ENCODE data around the gene RGS2. TPM values are rescaled to one million over a fixed set of nuclear protein-coding genes. Genes with fewer than 3 reads are reported as not detected.

The RGS2 gene
- total RNA-seq, 2 donors from 2014 or later: 14.1 to 14.2 TPM

DNA sequence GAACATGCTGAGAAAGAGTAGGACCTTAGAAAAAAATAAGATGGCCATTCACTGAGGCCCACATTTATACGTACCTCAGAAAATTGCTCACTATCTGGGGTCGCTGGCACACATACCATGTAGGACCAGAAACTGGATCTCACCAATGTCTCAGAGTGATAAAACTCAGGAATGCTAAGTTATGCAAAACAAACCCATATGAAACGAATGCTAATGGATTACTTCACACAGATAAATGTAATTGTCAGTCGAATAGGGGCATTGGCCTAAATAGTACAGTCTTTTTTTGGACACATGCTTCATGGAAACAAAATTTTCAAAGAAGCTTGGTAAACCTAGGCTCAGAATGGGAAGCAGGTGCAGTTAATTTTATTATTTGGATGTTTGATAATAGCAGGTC, 32.6 kb upstream of the RGS2 start:
- no peaks in the 10 kb centered on the region for H3K27me3 ChIP-seq (ENCODE audit: control insufficient read depth, insufficient read depth, low read length, poor library complexity, severe bottlenecking)
- Mint-ChIP-seq H3K4me1 (no peaks in the 10 kb centered on the region), H3K27me3 (ENCODE audit: insufficient read depth) (no peaks in the 10 kb centered on the region), H3K36me3 (ENCODE audit: low read depth) (no peaks in the 10 kb centered on the region), H3K9me3 (peaks cover 10% of the 10 kb centered on the region), H3K27ac (no peak overlapping the region), H3K4me3 (no peak overlapping the region)
- H3K36me3 ChIP-seq (ENCODE audit: control insufficient read depth, insufficient read depth, low read length): no peaks in the 10 kb centered on the region
- no peaks in the 10 kb centered on the region for H3K4me1 ChIP-seq (ENCODE audit: control insufficient read depth, insufficient read depth, low read length)
- TF ChIP-seq, protein P1, sequence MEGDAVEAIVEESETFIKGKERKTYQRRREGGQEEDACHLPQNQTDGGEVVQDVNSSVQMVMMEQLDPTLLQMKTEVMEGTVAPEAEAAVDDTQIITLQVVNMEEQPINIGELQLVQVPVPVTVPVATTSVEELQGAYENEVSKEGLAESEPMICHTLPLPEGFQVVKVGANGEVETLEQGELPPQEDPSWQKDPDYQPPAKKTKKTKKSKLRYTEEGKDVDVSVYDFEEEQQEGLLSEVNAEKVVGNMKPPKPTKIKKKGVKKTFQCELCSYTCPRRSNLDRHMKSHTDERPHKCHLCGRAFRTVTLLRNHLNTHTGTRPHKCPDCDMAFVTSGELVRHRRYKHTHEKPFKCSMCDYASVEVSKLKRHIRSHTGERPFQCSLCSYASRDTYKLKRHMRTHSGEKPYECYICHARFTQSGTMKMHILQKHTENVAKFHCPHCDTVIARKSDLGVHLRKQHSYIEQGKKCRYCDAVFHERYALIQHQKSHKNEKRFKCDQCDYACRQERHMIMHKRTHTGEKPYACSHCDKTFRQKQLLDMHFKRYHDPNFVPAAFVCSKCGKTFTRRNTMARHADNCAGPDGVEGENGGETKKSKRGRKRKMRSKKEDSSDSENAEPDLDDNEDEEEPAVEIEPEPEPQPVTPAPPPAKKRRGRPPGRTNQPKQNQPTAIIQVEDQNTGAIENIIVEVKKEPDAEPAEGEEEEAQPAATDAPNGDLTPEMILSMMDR (conservative IDR thresholded peaks at IDR 0.05): no peak
- no peak overlapping the region for H3K4me3 ChIP-seq (ENCODE audit: low read length)
- H3K27ac ChIP-seq (ENCODE audit: low read depth, low read length): no peak overlapping the region
- H3K9ac ChIP-seq (ENCODE audit: extremely low read depth, low read length, poor library complexity, severe bottlenecking): no peak overlapping the region
- no peak for DNase-seq
- H3K9me3 ChIP-seq (ENCODE audit: control insufficient read depth, low read length): peaks cover 6% of the 10 kb centered on the region
- 88 to 100% methylated on average over 4 of the region's 4 CpGs for whole genome bisulfite sequencing, 2 experiments (ENCODE audit: insufficient coverage in 1 of 2, insufficient read length in 1 of 2)

DNA sequence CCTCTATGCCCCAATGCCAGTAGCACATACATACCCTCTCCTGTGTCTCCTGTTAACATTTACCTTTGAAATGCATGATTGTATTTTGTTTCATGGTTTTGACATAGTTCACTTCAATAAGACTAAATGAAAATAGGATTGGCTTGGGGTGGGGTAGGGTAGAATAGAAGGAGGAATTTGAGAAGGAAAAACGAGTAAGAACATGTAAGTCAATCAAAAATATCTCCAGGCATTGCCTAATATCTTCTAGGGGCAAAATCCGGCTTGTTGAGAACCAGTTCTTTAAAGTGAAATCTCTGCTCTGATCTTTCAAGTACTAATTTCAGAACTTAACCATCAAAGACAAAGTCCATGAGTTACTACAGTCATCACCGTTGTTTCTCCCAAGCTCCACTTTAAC, 31.8 kb upstream of the RGS2 start:
- peaks cover 10% of the 10 kb centered on the region for H3K9me3 Mint-ChIP-seq
- TF ChIP-seq, protein P1 (conservative IDR thresholded peaks at IDR 0.05): no peak
- Histone ChIP-seq H3K4me3 (ENCODE audit: low read length) (no peak overlapping the region), H3K27ac (ENCODE audit: low read depth, low read length) (no peak overlapping the region), H3K4me1 (ENCODE audit: control insufficient read depth, insufficient read depth, low read length) (no peaks in the 10 kb centered on the region), H3K27me3 (ENCODE audit: control insufficient read depth, insufficient read depth, low read length, poor library complexity, severe bottlenecking) (no peaks in the 10 kb centered on the region), H3K9me3 (ENCODE audit: control insufficient read depth, low read length) (peaks cover 7% of the 10 kb centered on the region), H3K9ac (ENCODE audit: extremely low read depth, low read length, poor library complexity, severe bottlenecking) (no peak overlapping the region), H3K36me3 (ENCODE audit: control insufficient read depth, insufficient read depth, low read length) (no peaks in the 10 kb centered on the region)
- no peak overlapping the region for H3K27ac Mint-ChIP-seq
- no peaks in the 10 kb centered on the region for H3K27me3 Mint-ChIP-seq (ENCODE audit: insufficient read depth)
- H3K36me3 Mint-ChIP-seq (ENCODE audit: low read depth): no peaks in the 10 kb centered on the region
- 89 to 91% methylated on average over 2 to 3 of the region's 3 CpGs for WGBS, 2 experiments (ENCODE audit: insufficient coverage in 1 of 2, insufficient read length in 1 of 2)
- H3K4me3 Mint-ChIP-seq: no peak overlapping the region
- no peak for DNase-seq
- H3K4me1 Mint-ChIP-seq: no peaks in the 10 kb centered on the region

DNA sequence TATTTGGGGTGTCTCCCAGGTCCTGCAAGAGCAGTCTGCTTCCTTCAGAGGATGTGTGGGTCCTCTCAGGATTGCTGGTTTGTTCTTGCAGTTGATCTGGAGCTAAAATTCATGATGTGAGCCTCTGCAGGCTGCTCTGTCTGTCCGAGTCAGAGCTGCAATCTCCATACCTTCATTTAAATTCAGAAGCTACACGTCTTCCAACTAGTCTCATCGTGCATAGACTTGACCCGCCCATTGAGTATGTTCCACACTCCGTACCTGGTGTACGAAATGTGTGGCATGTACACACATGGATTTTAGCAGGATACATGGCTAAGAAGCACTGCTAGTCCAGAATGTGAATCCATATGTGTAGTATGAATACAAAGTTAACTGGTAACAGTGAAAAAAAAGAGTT, 25.0 kb upstream of the RGS2 start:
- H3K4me1 Mint-ChIP-seq: peaks cover 4% of the 10 kb centered on the region
- H3K4me3 ChIP-seq (ENCODE audit: low read length): no peak overlapping the region

More for the DNA sequence above, 25.0 kb upstream of the RGS2 start:
- WGBS, 2 experiments (ENCODE audit: insufficient coverage in 1 of 2, insufficient read length in 1 of 2): 95 to 96% methylated on average over 6 of the region's 6 CpGs
- no peak overlapping the region for H3K27ac Mint-ChIP-seq
- Histone ChIP-seq H3K9me3 (ENCODE audit: control insufficient read depth, low read length) (peaks cover 13% of the 10 kb centered on the region), H3K36me3 (ENCODE audit: control insufficient read depth, insufficient read depth, low read length) (no peaks in the 10 kb centered on the region), H3K27ac (ENCODE audit: low read depth, low read length) (no peak overlapping the region), H3K4me1 (ENCODE audit: control insufficient read depth, insufficient read depth, low read length) (no peaks in the 10 kb centered on the region), H3K27me3 (ENCODE audit: control insufficient read depth, insufficient read depth, low read length, poor library complexity, severe bottlenecking) (no peaks in the 10 kb centered on the region), H3K9ac (ENCODE audit: extremely low read depth, low read length, poor library complexity, severe bottlenecking) (no peak overlapping the region)
- no peak overlapping the region for H3K4me3 Mint-ChIP-seq
- H3K27me3 Mint-ChIP-seq (ENCODE audit: insufficient read depth): no peaks in the 10 kb centered on the region
- DNase-seq: no peak
- H3K9me3 Mint-ChIP-seq: peaks cover 10% of the 10 kb centered on the region
- TF ChIP-seq, protein P1 (conservative IDR thresholded peaks at IDR 0.05): no peak
- H3K36me3 Mint-ChIP-seq (ENCODE audit: low read depth): no peaks in the 10 kb centered on the region

Measured in endodermal cell (in vitro differentiated cells).